ENCODE data around the gene BZW2. TPM values are rescaled to one million over a fixed set of nuclear protein-coding genes. Genes with fewer than 3 reads are reported as not detected.

BZW2 gene
- total RNA-seq, 1 donor from 2014 or later: 155 TPM

GRCh38 chr7:16616542-16616941, 29.4 kb upstream of the BZW2 start:
- H3K4me1 ChIP-seq (ENCODE audit: control insufficient read depth in 3 of 3, insufficient read depth in 3 of 3, low read length in 3 of 3): peaks cover 0 to 2% (median 0%) of the 10 kb centered on the region in 3 donors
- no peak overlapping the region for H3K27ac ChIP-seq (ENCODE audit: low read depth, low read length)
- peaks cover 11 to 31% (median 17%) of the 10 kb centered on the region in 3 donors for H3K36me3 ChIP-seq (ENCODE audit: control insufficient read depth in 3 of 3, insufficient read depth in 3 of 3, low read length in 3 of 3)
- no peak overlapping the region for H3K4me3 ChIP-seq (ENCODE audit: low read length in 3 of 3)
- no peaks in the 10 kb centered on the region for H3K9me3 ChIP-seq (ENCODE audit: control insufficient read depth in 3 of 3, low read length in 3 of 3)
- no peak overlapping the region for H3K9ac ChIP-seq (ENCODE audit: low read depth in 1 of 3, low read length in 3 of 3)
- H3K27me3 ChIP-seq (ENCODE audit: control insufficient read depth in 3 of 3, insufficient read depth in 3 of 3, low read length in 3 of 3): no peaks in the 10 kb centered on the region

DNA sequence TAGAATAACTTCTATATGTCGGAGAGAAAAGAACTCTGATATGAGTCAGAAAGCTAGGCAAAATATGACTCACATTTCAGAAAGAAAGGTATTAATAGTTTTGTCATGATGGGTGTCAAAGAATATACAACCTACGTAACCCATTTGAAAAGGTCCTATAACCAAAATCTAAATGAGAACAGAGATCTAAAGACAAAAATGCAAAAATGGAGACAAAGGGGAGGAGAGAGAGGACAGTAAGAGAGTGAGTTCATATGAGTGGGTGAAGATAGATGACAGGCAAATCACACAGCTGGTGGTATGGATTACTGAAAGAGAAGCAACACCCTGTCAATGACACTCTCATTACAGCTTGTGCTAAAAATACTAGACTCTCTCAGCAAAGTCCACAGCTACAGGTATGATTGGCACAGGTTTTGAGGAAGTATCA, 26.0 kb upstream of the BZW2 start:
- Histone ChIP-seq H3K4me3 (ENCODE audit: low read length in 3 of 3) (no peak overlapping the region), H3K27me3 (ENCODE audit: control insufficient read depth in 3 of 3, insufficient read depth in 3 of 3, low read length in 3 of 3) (no peaks in the 10 kb centered on the region), H3K36me3 (ENCODE audit: control insufficient read depth in 3 of 3, insufficient read depth in 3 of 3, low read length in 3 of 3) (peaks cover 11 to 41% (median 25%) of the 10 kb centered on the region in 3 donors), H3K9ac (ENCODE audit: low read depth in 1 of 3, low read length in 3 of 3) (no peak overlapping the region), H3K4me1 (ENCODE audit: control insufficient read depth in 3 of 3, insufficient read depth in 3 of 3, low read length in 3 of 3) (peaks cover 0 to 2% (median 0%) of the 10 kb centered on the region in 3 donors), H3K27ac (ENCODE audit: low read depth, low read length) (peak overlapping the region; percentile 79), H3K9me3 (ENCODE audit: control insufficient read depth in 3 of 3, low read length in 3 of 3) (no peaks in the 10 kb centered on the region)

DNA sequence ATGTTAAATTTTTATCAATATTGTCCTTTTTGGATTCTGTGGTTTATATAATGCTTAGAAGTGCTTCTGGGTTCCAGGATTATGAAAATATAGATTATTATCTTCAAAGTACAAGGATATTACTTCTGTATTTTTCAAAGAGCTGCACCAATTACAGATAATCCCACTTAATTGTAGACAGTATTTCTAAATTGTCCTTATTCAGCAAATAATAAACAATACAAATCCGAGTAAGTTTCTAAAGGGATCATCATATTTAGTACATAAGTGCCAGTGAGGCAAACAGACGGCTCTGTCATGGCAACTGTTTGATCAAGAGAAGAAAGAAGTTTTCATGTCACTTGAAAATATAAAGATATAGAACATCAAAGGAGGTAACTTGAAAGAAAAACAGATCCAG, 19.6 kb upstream of the BZW2 start:
- Histone ChIP-seq H3K4me1 (ENCODE audit: control insufficient read depth in 3 of 3, insufficient read depth in 3 of 3, low read length in 3 of 3) (no peaks in the 10 kb centered on the region), H3K36me3 (ENCODE audit: control insufficient read depth in 3 of 3, insufficient read depth in 3 of 3, low read length in 3 of 3) (peaks cover 0 to 20% (median 18%) of the 10 kb centered on the region in 3 donors)

DNA sequence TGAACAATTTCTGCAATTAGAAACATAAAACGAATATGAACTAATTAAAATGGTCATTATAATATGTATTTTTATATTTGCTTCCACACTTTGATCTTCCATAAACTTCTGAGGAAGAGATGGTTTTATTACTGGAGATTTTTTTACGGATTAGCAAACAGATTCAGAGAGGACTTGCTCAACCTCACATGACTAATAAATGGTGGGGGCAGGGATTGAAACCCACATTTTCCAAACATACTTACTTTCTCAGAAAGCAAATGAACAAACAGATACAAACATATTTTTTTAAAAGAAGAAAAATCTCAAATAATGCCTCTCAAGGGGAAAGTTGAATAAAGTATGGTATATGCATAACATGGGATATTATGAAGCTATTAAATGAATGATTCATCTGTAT, 18.7 kb upstream of the BZW2 start:
- Histone ChIP-seq H3K27ac (ENCODE audit: low read depth, low read length) (no peak overlapping the region), H3K9ac (ENCODE audit: low read depth in 1 of 3, low read length in 3 of 3) (no peak overlapping the region), H3K4me1 (ENCODE audit: control insufficient read depth in 3 of 3, insufficient read depth in 3 of 3, low read length in 3 of 3) (no peaks in the 10 kb centered on the region), H3K36me3 (ENCODE audit: control insufficient read depth in 3 of 3, insufficient read depth in 3 of 3, low read length in 3 of 3) (peaks cover 0 to 20% (median 16%) of the 10 kb centered on the region in 3 donors), H3K27me3 (ENCODE audit: control insufficient read depth in 3 of 3, insufficient read depth in 3 of 3, low read length in 3 of 3) (no peaks in the 10 kb centered on the region), H3K4me3 (ENCODE audit: low read length in 3 of 3) (no peak overlapping the region), H3K9me3 (ENCODE audit: control insufficient read depth in 3 of 3, low read length in 3 of 3) (no peaks in the 10 kb centered on the region)

More for the DNA sequence above, 19.6 kb upstream of the BZW2 start:
- Histone ChIP-seq H3K4me3 (ENCODE audit: low read length in 3 of 3) (no peak overlapping the region), H3K9ac (ENCODE audit: low read depth in 1 of 3, low read length in 3 of 3) (no peak overlapping the region), H3K27me3 (ENCODE audit: control insufficient read depth in 3 of 3, insufficient read depth in 3 of 3, low read length in 3 of 3) (no peaks in the 10 kb centered on the region), H3K9me3 (ENCODE audit: control insufficient read depth in 3 of 3, low read length in 3 of 3) (no peaks in the 10 kb centered on the region), H3K27ac (ENCODE audit: low read depth, low read length) (no peak overlapping the region)

GRCh38 chr7:16630654-16631053, 15.3 kb upstream of the BZW2 start:
- Histone ChIP-seq H3K27me3 (ENCODE audit: control insufficient read depth in 3 of 3, insufficient read depth in 3 of 3, low read length in 3 of 3) (no peaks in the 10 kb centered on the region), H3K9me3 (ENCODE audit: control insufficient read depth in 3 of 3, low read length in 3 of 3) (no peaks in the 10 kb centered on the region), H3K27ac (ENCODE audit: low read depth, low read length) (no peak overlapping the region), H3K4me3 (ENCODE audit: low read length in 3 of 3) (no peak overlapping the region), H3K4me1 (ENCODE audit: control insufficient read depth in 3 of 3, insufficient read depth in 3 of 3, low read length in 3 of 3) (peaks cover 5 to 7% (median 6%) of the 10 kb centered on the region in 3 donors), H3K36me3 (ENCODE audit: control insufficient read depth in 3 of 3, insufficient read depth in 3 of 3, low read length in 3 of 3) (peaks cover 0 to 2% (median 0%) of the 10 kb centered on the region in 3 donors), H3K9ac (ENCODE audit: low read depth in 1 of 3, low read length in 3 of 3) (no peak overlapping the region)

- H3K27ac ChIP-seq (ENCODE audit: low read depth, low read length): peak overlapping the region; percentile 28
- peak overlapping the region in 2 of 3 donors; percentile 1 to 35 for H3K4me3 ChIP-seq (ENCODE audit: low read length in 3 of 3)
- peaks cover 10 to 31% (median 22%) of the 10 kb centered on the region in 3 donors for H3K4me1 ChIP-seq (ENCODE audit: control insufficient read depth in 3 of 3, insufficient read depth in 3 of 3, low read length in 3 of 3)
- H3K27me3 ChIP-seq (ENCODE audit: control insufficient read depth in 3 of 3, insufficient read depth in 3 of 3, low read length in 3 of 3): no peaks in the 10 kb centered on the region
- no peaks in the 10 kb centered on the region for H3K9me3 ChIP-seq (ENCODE audit: control insufficient read depth in 3 of 3, low read length in 3 of 3)
- H3K9ac ChIP-seq (ENCODE audit: low read depth in 1 of 3, low read length in 3 of 3): peak overlapping the region in 1 of 3 donors; percentile 40
- no peaks in the 10 kb centered on the region for H3K36me3 ChIP-seq (ENCODE audit: control insufficient read depth in 3 of 3, insufficient read depth in 3 of 3, low read length in 3 of 3)
These were observed 11.7 kb upstream of the BZW2 start for GRCh38 chr7:16634271-16634738.

- H3K27ac ChIP-seq (ENCODE audit: low read depth, low read length): peak overlapping the region; percentile 5
- no peaks in the 10 kb centered on the region for H3K9me3 ChIP-seq (ENCODE audit: control insufficient read depth in 3 of 3, low read length in 3 of 3)
- H3K36me3 ChIP-seq (ENCODE audit: control insufficient read depth in 3 of 3, insufficient read depth in 3 of 3, low read length in 3 of 3): no peaks in the 10 kb centered on the region
- no peak overlapping the region for H3K9ac ChIP-seq (ENCODE audit: low read depth in 1 of 3, low read length in 3 of 3)
- no peaks in the 10 kb centered on the region for H3K27me3 ChIP-seq (ENCODE audit: control insufficient read depth in 3 of 3, insufficient read depth in 3 of 3, low read length in 3 of 3)
- H3K4me1 ChIP-seq (ENCODE audit: control insufficient read depth in 3 of 3, insufficient read depth in 3 of 3, low read length in 3 of 3): peaks cover 10 to 32% (median 22%) of the 10 kb centered on the region in 3 donors
- no peak overlapping the region for H3K4me3 ChIP-seq (ENCODE audit: low read length in 3 of 3)
These were observed 9.4 kb upstream of the BZW2 start for GRCh38 chr7:16636555-16637101.

DNA sequence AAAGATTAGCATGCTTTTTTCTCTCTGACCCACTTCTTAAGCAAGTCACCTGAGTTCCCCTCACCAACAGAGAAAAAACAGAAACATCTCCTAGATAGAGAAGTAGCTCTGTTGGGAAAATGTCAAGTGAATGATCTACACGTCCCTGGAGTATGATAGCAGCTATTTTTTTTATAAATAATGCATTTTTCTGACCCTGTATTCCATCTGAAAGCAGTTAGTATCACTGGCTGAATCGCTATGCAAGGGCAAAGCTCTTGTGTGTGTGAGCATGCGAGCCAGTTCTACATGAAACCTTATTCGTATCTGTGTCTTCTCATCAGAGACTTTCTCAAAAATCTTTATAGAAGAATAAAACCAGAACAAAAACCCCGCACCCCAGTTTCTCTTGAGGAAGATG, 8.6 kb upstream of the BZW2 start:
- Histone ChIP-seq H3K4me3 (ENCODE audit: low read length in 3 of 3) (no peak overlapping the region), H3K27me3 (ENCODE audit: control insufficient read depth in 3 of 3, insufficient read depth in 3 of 3, low read length in 3 of 3) (no peaks in the 10 kb centered on the region), H3K9ac (ENCODE audit: low read depth in 1 of 3, low read length in 3 of 3) (no peak overlapping the region), H3K4me1 (ENCODE audit: control insufficient read depth in 3 of 3, insufficient read depth in 3 of 3, low read length in 3 of 3) (peaks cover 10 to 32% (median 22%) of the 10 kb centered on the region in 3 donors), H3K9me3 (ENCODE audit: control insufficient read depth in 3 of 3, low read length in 3 of 3) (no peaks in the 10 kb centered on the region), H3K27ac (ENCODE audit: low read depth, low read length) (peak overlapping the region; percentile 22), H3K36me3 (ENCODE audit: control insufficient read depth in 3 of 3, insufficient read depth in 3 of 3, low read length in 3 of 3) (no peaks in the 10 kb centered on the region)

DNA sequence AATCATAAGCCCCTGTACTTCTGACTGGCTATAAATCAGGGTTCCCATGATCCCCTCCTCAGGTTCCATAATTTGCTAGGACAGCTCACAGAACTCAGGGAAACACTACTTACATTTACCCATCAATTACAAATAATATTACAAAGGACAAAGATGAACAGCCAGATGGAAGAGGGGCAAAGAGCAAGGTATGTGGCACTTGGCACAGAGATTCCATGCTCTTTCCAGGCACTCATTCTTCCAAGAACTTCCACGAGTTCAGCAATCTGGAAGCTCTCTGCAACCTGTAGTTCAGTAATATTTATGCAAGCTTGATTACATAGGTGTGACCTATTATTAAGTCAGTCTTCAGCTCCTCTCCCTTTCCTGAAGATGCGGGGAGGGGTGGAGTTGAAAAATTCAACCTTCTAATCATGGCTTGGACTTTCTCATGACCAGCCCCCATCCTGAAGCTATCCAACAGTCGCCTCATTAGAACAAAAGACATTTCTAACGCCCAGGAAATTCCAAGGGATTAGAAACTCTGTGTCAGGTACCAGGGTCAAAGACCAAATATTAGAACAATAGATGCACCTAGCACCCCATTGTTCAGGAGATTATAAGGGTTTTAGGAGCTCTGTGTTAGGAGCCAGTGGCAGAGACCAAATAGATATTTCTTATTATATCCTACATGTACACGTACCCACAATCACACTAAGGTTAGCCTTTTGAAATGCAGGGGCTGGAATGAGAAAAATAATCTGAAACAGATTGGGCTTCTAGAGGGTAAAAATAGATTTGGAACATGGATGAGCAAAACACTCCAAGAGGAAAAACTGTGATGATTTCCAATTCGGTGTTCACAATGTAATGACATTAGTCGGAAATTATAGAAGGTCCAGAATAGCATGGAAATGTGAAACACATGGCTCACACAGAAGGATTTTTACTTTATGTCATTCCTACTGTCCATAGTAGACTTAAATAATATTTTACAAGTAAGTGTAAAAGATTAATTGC, 7.4 kb upstream of the BZW2 start:
- Histone ChIP-seq H3K9me3 (ENCODE audit: control insufficient read depth in 3 of 3, low read length in 3 of 3) (no peaks in the 10 kb centered on the region), H3K27me3 (ENCODE audit: control insufficient read depth in 3 of 3, insufficient read depth in 3 of 3, low read length in 3 of 3) (no peaks in the 10 kb centered on the region), H3K4me3 (ENCODE audit: low read length in 3 of 3) (no peak overlapping the region), H3K36me3 (ENCODE audit: control insufficient read depth in 3 of 3, insufficient read depth in 3 of 3, low read length in 3 of 3) (no peaks in the 10 kb centered on the region), H3K4me1 (ENCODE audit: control insufficient read depth in 3 of 3, insufficient read depth in 3 of 3, low read length in 3 of 3) (peaks cover 10 to 32% (median 30%) of the 10 kb centered on the region in 3 donors), H3K27ac (ENCODE audit: low read depth, low read length) (peak overlapping the region; percentile 22), H3K9ac (ENCODE audit: low read depth in 1 of 3, low read length in 3 of 3) (no peak overlapping the region)

DNA sequence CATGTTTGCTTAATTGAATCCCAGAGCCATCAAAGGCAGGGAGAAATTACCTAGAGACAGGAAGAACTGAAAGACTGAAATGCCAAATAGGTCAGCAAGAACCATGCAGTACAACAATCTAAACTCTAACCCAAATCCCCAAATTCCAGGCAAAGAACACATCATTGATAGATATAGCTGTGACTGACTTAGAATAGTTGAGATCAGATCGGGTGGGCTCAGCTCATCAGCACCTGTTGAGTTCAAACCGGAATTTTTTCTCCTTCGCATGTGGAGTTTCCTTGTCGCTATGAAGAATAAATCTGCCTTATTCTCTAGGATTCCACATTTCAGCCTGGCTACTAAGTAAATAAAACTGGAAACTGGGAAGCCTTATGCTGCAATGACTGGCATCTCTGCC, 1.8 kb upstream of the BZW2 start:
- peak overlapping the region; percentile 89 to 98 (median 95) for H3K4me3 ChIP-seq (ENCODE audit: low read length in 3 of 3)
- H3K9ac ChIP-seq (ENCODE audit: low read depth in 1 of 3, low read length in 3 of 3): peak overlapping the region; percentile 91 to 93 (median 92)
- H3K4me1 ChIP-seq (ENCODE audit: control insufficient read depth in 3 of 3, insufficient read depth in 3 of 3, low read length in 3 of 3): peaks cover 22 to 47% (median 32%) of the 10 kb centered on the region in 3 donors
- no peaks in the 10 kb centered on the region for H3K9me3 ChIP-seq (ENCODE audit: control insufficient read depth in 3 of 3, low read length in 3 of 3)
- H3K27me3 ChIP-seq (ENCODE audit: control insufficient read depth in 3 of 3, insufficient read depth in 3 of 3, low read length in 3 of 3): no peaks in the 10 kb centered on the region
- H3K27ac ChIP-seq (ENCODE audit: low read depth, low read length): peak overlapping the region; percentile 94
- no peaks in the 10 kb centered on the region for H3K36me3 ChIP-seq (ENCODE audit: control insufficient read depth in 3 of 3, insufficient read depth in 3 of 3, low read length in 3 of 3)
